ENCODE results near the gene NR1H2.

The NR1H2 gene

DNA sequence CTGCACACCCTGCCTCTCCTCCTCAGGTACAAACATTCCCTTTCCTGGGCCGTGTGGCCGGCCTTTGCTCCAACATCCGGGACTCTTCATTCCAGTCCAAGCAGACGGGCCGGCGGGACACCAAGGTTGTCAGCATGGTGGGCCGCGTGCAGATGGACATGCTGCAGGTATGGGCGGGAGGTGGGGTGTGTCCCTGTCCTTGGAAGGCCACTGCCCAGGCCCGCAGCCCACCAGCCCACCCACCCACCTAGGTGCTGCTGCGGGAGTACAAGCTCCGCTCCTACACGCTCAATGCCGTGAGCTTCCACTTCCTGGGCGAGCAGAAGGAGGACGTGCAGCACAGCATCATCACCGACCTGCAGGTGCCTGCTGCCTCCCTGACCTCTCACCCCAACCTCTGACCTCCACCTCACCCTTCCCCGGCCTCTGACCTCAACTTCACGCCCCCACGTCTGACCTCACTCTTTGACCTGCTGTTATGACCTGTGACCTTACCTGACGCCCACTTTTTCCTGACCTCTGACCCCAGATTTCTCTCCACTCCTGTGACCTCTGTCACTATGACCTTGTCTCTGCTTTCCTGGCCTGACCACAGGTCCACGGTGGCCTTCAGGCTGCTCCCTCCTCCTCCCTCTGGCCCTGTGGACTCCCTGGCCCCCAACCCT lies 30.0 kb downstream of the NR1H2 start:
- DNase-seq = no peak

DNA sequence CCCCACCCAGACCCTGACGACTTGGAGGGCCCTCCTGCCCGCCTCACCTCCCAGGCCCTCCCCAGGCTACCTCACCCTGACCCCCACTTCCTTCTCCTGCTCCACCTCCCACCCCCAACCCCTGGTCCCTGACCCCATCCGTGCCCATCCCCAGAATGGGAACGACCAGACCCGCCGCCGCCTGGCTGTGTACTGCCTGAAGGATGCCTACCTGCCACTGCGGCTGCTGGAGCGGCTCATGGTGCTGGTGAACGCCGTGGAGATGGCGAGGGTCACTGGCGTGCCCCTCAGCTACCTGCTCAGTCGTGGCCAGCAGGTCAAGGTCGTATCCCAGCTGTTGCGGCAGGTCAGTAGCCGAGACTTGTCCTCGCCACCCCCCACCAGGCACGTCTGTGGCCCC lies 30.6 kb downstream of the NR1H2 start:
- no peak for DNase-seq

DNA sequence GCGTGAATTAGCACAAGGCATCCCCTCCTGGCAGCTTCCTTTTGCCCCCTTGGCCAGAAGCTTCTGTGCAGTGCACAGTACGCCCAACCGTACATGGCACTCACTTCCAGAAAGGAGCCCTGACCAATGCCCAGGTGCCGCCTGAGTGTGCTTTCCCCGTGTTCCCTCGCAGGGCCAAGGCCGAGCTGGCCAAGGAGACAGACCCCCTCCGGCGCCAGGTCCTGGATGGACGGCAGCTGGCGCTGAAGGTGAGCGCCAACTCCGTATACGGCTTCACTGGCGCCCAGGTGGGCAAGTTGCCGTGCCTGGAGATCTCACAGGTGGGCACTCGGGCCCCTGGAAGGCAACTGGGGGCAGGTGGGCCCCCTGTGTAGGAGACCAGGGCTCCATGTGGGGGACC lies 33.1 kb downstream of the NR1H2 start:
- no peak for DNase-seq

DNA sequence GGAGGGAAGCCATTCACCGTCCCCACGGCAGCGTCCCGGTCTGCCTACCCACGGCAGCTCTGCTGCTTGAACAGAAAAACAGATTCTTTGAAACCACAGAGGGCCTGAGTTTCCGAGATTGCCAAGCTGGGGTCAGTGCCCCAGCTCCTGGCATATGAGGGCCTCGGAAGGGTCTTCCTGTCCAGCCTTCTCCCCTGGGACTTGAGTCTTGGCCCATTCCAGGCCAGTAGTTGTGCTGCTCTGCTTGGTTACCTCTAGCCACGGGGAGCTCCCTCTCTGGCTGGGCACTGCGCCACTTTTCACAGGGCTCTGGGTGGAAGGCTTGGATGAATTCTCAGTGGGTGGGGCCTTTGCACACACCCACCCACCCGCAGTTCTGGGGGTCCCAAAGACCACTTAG lies 33.9 kb downstream of the NR1H2 start:
- DNase-seq = no peak

DNA sequence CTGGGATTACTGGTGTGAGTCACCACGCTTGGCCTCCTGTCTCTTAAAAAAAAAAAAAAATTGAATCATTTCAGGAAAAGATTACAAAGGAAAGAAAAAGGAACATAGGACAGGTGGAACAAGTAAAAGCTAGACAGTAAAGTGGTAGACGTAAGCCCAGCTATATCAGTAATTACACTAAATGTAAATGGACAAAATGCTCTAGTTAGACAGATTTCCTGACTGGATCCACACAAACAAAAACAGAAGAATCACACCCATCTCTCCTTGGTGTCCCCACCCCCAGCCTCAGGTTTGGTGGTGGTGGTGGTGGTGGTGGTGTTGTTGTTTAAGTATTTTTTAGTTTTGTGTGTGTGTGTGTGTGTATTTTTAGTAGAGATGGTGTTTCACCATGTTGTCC lies 36.2 kb downstream of the NR1H2 start:
- DNase-seq = no peak

DNA sequence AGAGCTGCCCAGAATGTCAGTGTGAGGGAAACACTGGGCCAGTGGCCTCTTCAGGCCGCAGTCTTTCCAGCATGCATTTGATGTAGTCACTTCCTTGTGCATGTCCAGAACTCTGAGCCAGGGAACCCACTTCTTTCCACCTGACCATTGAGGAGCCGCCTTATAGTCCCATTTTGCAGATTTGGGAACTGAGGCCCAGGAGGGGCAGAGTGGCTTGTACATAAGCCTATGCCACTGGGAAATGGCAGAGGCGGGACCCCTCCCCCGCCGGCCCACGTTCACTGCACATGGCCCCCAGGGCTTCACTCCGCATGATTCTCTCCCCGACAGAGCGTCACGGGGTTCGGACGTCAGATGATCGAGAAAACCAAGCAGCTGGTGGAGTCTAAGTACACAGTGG lies 36.8 kb downstream of the NR1H2 start:
- DNase-seq = no peak

DNA sequence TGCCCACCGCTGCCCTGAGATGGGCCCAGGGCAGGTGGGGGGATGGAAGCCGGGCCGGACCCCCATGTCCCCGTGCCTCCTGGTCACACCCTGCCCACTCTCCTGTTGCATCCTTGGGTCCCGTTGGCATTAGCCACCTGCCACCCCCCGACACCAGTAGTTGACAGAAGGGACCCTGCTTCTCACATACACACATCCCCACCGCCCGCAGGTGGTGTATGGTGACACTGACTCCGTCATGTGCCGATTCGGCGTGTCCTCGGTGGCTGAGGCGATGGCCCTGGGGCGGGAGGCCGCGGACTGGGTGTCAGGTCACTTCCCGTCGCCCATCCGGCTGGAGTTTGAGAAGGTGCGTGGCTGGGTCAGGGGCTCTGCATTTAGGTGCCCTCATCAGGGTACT lies 37.3 kb downstream of the NR1H2 start:
- no peak for DNase-seq

DNA sequence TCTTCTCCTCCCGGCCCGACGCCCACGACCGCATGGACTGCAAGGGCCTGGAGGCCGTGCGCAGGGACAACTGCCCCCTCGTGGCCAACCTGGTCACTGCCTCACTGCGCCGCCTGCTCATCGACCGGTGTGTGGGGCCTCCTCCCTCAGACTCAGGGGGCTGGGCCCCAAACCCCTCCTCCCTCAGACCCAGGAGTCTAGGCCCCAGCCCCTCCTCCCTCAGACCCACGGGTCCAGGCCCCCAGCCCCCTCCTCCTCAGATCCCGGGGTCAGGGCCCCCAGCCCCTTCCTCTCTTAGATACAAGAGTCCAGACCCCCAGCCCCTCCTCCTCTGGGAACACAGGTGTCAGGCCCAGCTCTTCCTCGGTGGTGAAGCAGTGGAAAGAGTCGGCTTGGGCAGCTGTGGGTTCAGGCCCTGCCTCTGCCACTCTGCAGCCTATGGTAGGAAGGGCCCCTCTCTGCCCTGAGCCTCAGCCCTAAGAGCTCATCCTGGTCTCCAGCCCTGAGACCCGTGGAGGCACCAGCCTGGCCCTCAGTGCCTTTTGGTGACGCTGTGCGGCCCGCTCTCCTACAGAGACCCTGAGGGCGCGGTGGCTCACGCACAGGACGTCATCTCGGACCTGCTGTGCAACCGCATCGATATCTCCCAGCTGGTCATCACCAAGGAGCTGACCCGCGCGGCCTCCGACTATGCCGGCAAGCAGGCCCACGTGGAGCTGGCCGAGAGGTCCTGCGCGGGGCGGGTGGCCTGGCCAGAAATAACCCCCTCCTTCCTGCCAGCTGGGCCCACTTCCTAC lies 38.8 kb downstream of the NR1H2 start:
- DNase-seq = no peak

DNA sequence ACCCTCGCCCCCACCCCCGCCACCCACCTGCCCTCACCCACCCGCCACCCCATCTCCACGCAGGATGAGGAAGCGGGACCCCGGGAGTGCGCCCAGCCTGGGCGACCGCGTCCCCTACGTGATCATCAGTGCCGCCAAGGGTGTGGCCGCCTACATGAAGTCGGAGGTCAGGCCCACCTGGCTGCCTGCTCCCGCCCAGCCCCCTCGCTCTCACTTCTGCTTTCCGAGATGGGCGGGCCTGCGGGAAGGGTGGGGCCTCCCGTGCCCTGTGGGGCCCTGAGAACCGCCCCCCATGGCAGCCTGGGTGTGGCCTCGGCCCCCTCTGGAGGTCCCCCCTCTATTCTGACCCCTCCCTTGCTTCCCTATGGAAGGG lies 39.4 kb downstream of the NR1H2 start:
- DNase-seq = no peak

DNA sequence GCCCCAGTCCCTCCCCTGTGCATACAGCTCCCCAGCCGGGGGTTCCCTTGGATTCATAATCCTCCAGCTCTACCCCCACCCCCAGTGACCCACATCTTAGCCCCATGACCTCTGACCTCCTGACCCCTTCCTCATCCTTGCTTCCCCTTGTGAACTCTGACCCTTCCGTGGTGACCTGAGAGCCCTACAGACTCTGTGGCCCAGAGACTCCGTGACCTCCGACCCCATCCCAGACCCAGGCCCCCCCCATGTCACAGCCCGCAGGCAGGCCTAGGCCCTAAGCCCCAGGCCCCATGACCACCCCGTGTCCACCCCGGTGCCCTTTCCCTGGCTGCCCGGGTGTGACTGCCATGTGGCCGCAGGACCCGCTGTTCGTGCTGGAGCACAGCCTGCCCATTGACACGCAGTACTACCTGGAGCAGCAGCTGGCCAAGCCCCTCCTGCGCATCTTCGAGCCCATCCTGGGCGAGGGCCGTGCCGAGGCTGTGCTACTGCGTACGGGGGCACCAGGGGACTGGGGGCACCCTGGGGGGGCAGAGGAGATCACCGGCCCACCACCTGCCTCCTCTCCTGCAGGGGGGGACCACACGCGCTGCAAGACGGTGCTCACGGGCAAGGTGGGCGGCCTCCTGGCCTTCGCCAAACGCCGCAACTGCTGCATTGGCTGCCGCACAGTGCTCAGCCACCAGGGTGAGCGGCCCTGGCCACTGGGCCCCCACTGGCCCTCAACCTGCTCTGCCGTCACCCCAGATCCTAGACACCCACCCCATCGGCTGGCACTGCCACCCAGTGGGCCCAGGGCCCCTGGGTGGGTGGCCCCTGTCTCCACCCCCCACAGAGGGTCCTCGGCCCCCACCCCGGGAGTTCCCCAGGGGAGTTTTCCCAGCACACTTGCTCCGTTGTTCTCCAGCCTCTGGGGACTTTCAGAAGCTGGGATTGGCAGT lies 40.0 kb downstream of the NR1H2 start:
- no peak for DNase-seq

DNA sequence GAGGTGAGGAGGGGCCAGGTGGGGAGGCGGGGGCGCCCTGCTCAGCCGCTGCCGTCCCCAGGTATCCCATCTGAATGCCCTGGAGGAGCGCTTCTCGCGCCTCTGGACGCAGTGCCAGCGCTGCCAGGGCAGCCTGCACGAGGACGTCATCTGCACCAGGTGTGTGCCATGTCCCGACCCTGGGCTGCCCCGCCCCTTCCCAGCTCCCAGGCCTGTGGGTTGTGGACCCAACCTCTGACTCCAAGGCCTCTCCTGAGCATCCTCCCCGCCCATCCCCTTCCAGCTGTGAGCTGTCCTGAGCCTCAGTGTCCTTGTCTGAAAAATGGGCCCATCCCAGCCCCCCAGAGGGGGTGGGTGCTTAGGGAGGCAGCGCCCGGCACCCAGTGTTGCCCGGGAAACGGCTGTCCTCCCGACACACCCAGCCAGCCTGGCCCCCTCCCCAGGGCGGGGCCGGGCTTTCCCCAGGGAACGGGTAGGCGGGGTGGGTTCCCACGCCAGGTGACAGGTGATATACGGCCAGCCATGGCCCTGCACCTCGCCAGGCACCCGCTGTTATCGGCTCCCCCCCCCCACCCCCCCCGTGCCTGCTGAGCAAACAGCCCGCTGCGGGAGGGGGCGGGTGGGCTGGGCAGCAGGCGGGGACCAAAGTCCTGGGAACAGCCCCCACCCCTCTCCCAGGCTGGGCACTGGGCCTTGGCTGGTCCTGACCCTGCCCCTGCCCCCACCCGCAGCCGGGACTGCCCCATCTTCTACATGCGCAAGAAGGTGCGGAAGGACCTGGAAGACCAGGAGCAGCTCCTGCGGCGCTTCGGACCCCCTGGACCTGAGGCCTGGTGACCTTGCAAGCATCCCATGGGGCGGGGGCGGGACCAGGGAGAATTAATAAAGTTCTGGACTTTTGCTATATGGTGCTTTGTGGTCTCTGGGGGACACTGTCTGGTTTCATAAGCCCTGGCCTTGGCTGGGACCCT lies 41.1 kb downstream of the NR1H2 start:
- no peak for DNase-seq

DNA sequence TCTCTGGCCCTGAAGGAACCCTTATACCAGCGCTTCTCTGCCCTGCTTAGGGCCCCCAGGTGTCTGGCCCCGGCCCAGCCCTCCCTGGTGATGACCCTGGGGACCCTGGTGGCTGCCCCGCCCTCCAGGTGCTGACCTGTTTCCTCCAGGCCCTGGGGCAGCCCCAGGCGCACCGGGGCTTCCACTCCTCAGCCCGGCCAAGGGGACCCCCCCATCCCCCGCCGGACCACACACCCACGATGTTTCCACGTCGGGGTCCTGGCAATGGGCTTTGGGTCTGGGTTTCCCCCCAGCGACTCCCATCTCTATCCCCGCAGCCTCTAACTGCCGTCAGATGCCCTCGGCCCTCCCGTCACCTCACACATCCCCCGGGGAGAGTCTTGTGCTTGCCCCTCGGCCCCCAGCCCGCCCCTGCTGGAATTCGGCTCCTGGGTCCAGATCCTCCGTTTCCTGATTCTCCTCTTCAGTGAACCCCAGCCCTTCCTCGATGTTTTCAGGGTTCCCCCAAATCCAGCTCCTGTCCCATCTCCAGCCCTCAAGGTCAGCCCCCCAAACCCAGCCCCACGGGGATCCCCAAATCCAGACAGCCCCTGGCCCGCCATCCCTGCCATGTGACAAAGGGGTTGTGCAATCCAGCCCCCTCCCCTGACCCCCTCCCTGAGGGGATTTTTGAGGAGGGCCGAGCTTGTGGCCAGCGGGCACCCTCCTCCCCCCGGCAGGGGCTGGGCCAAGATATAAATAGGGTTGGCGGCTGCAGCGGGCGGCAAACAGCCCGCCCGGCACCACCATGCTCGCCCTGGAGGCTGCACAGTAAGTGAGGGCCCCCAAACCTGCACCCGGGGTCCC lies 42.1 kb downstream of the NR1H2 start, which contains the start of gene SPIB:
SPIB (plus strand) TSS at position 763 of the 846 bp plus-strand sequence; CDS start at position 788, 25 bp downstream.
- DNase-seq = no peak

DNA sequence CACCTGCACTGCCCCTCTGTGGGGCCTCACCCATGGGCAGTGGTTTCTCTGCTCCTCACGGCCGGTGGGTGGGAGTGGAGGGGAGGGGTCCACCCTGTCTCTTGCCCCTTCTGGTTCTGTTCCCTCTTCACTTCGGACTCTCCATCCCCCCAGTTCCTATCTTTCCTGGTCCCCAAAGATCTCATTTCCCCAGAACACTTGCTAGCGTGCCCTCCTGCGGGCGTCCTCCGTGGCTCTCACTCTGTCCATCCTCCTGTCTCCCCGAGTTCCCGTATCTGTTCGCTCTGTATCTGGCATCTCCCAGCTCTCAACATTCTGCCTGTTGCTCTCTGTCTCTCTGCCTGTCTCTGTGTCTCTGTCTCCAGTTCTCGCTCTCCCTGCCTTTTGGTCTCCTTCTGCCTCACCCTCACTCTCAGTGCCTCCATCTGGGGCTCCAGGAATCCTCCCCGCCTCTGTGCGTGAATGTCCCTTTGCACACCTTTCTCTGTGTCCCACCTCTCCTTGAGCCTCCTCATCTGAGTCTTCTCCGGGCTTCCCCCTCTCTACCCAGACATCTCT lies 42.8 kb downstream of the NR1H2 start:
- no peak for DNase-seq

DNA sequence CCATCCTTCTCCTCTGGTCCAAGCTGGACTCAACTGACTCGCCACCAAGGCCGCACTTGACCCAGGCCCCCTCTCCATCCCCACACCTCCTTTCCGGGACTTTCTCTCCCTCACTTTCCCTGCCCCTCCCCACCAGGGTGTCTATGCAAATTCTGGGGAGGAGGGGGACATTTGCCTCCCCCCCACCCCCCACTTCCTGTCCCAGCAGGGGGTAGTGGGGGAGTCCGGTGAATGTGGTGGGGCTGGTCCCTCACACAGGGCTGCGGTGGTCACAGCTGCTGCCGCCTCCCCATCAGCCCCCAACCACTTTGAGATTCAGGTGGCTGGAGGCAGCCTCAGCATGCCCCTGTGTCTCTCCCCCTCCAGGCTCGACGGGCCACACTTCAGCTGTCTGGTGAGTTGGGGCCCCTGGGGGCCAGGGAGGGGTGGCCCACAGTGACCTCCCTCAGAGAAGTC lies 43.4 kb downstream of the NR1H2 start:
- DNase-seq = no peak

DNA sequence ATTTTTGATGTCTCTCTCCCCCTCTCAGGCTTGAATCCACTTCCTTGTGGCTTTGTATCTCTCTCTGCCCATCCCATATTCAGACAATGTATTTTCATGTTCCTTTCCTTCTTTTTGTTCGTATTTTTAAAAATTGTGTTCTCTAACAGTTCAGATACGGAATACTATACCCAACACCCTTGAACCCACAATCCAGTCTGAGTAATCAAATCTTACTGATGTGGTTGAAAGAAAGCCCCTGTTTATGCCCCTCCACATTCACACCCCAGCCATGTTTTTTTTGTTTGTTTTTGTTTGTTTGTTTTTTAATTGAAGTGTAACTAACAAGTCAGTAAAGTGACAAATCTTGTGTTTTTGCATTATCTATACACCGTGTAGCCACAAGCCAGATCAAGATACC lies 43.9 kb downstream of the NR1H2 start:
- no peak for DNase-seq

DNA sequence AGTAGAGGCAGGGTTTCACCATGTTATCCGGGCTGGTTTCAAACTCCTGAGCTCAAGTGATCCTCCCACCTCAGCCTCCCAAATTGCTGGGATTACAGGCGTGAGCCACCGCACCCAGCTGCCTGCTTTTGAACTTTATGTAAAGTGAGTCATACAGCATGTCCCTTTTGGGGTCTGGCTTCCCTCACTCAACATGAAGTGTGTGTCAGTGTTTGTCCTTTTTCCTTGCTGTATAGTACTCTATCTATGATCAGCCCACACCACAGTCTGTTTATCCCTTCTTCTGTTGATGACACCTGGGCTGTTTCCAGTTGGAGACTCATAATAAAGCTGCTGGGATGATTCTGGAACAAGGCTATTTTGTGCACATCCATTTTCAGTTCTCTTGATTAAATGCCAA lies 44.6 kb downstream of the NR1H2 start:
- no peak for DNase-seq

DNA sequence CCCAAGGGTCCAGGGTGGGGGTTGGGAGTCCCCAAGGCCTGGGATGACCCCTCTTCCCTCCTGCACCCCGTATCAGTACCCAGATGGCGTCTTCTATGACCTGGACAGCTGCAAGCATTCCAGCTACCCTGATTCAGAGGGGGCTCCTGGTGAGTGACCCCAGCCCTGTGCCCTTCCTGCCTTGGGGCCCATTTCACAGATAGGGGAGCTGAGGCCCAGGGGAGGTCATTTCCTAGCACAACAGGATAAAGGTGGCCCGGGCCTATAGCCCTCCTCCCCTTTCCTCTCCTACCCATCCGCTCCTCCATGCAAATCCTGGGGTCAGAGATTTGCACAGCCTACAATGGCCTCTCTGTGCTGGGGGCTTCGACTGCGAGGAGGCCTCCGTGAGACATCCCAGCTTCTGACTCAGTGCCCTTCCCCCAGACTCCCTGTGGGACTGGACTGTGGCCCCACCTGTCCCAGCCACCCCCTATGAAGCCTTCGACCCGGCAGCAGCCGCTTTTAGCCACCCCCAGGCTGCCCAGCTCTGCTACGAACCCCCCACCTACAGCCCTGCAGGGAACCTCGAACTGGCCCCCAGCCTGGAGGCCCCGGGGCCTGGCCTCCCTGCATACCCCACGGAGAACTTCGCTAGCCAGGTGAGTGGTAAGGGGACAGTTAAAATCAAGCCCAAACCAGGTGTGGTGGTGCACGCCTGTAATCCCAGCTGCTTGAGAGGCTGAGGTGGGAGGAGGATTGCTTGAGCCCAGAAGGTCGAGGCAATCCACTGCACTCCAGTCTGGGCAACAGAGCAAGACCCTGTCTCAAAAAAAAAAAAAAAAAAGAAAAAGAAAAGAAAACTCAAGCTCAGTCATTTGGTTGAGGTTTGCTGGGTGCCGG lies 46.4 kb downstream of the NR1H2 start:
- DNase-seq = no peak

DNA sequence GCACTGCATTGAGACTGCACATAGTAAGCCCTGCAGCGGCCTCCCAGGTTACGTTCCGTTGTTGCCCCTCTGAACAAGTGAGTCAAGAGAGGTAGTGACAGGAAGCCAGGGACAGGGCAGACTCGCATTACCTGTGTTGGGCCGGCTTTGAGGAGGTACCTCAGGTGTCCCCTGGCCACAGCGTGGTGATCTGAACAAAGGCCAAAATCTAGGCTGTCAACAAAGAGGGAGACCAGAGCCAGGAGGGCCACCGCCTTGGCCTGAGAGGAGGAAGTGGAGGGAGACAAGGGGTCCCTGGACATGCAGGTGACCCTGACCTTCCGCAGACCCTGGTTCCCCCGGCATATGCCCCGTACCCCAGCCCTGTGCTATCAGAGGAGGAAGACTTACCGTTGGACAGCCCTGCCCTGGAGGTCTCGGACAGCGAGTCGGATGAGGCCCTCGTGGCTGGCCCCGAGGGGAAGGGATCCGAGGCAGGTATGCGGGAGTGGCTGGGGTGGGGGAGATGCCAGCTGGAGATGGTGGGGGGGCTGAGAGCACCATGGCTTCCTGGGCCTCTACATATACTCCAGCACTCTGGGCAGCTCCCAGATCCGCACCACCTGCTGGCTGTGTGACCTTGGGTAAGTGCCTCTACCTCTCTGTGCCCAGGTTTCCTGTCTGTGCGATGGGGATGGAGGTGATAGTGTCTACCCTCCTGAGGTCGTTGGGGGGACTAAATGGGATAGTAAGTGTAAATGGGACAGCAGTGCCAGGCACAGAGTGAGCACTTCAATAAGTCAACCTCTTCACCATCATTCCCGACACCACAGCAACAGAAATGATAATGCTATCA lies 47.2 kb downstream of the NR1H2 start:
- no peak for DNase-seq

DNA sequence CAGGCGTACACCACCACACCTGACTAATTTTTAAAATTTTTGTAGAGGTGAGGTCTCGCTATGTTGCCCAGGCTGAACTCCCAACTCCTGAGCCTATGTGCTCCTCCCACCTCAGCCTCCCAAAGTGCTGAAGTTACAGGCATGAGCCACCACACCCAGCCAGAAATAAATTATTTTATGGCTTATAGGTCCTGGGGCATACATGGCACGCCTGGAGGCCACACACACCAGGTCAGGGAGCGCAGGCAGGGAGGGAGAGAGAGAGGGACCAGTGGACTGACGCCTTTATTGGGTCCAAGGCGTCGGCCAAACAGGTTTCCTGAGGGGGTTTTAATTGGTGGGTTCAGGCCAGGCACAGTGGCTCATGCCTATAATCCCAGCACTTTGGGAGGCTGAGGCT lies 49.3 kb downstream of the NR1H2 start:
- no peak for DNase-seq

All from NCI-H1417 treated with DMSO at 0.1 percent for 48 hours (cell line).